Fibroblast of the aortic adventitia (primary cell): Measurements from ENCODE around the gene CCDC8. TPM values are rescaled to one million over a fixed set of nuclear protein-coding genes. Genes with fewer than 3 reads are reported as not detected.
"Not testable (repeated sequence)": the region's sequence is repeated elsewhere in the genome, so short reads cannot be mapped to it uniquely, and the experiment has no call there.

ENCODE experiments used
- DNase-seq: peaks from one replicate; pipeline ENCODE4 v3.0.0-alpha.2; 2010; ENCODE audit warnings: low read depth
- H3K4me3 ChIP-seq: 2 replicates; pipeline ENCODE4 v1.5.1; 2011; ENCODE audit warnings: low read depth, mild to moderate bottlenecking, control low read depth, low read length, moderate library complexity
- CTCF ChIP-seq: IDR thresholded peaks from 2 replicates; pipeline ENCODE4 v1.5.1; 2011; ENCODE audit warnings: mild to moderate bottlenecking, low read length, control low read depth, inconsistent platforms; ENCODE audit not compliant: insufficient read depth
- total RNA-seq: library from RNA; depleted of rRNA; stranded (reverse); fragments of >200 nt; gene quantifications from 2 replicates; pipeline ENCODE4 v1.2.3, GENCODE V29; 2012; ENCODE audit warnings: low replicate concordance

The CCDC8 gene
- total RNA-seq, 1 donor = 8.5 TPM

GRCh38 chr19:46422344-46422743 lies 9.0 kb upstream of the CCDC8 start:
- TF ChIP-seq CTCF = no peak
- no peak for DNase-seq
- no peak overlapping the region for H3K4me3 ChIP-seq

GRCh38 chr19:46420056-46420455 lies 6.7 kb upstream of the CCDC8 start:
- no peak for DNase-seq
- no peak for TF ChIP-seq CTCF
- no peak overlapping the region for H3K4me3 ChIP-seq

GRCh38 chr19:46415804-46416709 lies 2.7 kb upstream of the CCDC8 start:
- DNase-seq = peak; percentile 79
- peak overlapping the region; percentile 52 for H3K4me3 ChIP-seq

GRCh38 chr19:46414899-46415298 lies 1.5 kb upstream of the CCDC8 start:
- H3K4me3 ChIP-seq, DNase-seq: not testable (repeated sequence)

- peak overlapping the region; percentile 73 for H3K4me3 ChIP-seq
- TF ChIP-seq CTCF = no peak
- DNase-seq = no peak
Observed at GRCh38 chr19:46412650-46413261, 608 bp downstream of the CCDC8 start.

- H3K4me3 ChIP-seq = peak overlapping the region; percentile 73
- no peak for TF ChIP-seq CTCF
- DNase-seq = no peak
Observed at GRCh38 chr19:46411925-46412649, 1.3 kb downstream of the CCDC8 start.

- no peak for DNase-seq
- H3K4me3 ChIP-seq = peak overlapping the region; percentile 73
- no peak for TF ChIP-seq CTCF
Observed at GRCh38 chr19:46411088-46411924, 2.1 kb downstream of the CCDC8 start.
